ENCODE measurements around the gene SH3RF3. TPM values are rescaled to one million over a fixed set of nuclear protein-coding genes. Genes with fewer than 3 reads are reported as not detected.
A peak's percentile ranks its signal among the peaks of the same experiment; 100 is the strongest.

Gene SH3RF3
- total RNA-seq, 1 donor from 2014 or later, result 0.28 TPM

- Mint-ChIP-seq H3K4me1 (peaks cover 47% of the 10 kb centered on the region), H3K4me3 (no peak overlapping the region), H3K27ac (peak overlapping the region; percentile 42), H3K27me3 (ENCODE audit: insufficient read depth, low read depth) (peaks cover 9% of the 10 kb centered on the region), H3K36me3 (peaks cover 10% of the 10 kb centered on the region), H3K9me3 (no peaks in the 10 kb centered on the region)
- Histone ChIP-seq H3K27ac (no peak overlapping the region), H3K4me1 (peaks cover 4% of the 10 kb centered on the region), H3K4me2 (no peak overlapping the region), H3K9ac (no peak overlapping the region), H3K27me3 (no peaks in the 10 kb centered on the region), H4K20me1 (ENCODE audit: low read depth) (no peaks in the 10 kb centered on the region), H3K79me2 (ENCODE audit: low read depth) (no peaks in the 10 kb centered on the region), H3K36me3 (no peaks in the 10 kb centered on the region), H2AFZ (replicated peaks) (no peak overlapping the region), H3K4me3 (no peak overlapping the region), H3K9me3 (ENCODE audit: low read depth) (no peaks in the 10 kb centered on the region), H3F3A (ENCODE audit: low read depth) (no peaks in the 10 kb centered on the region)
- no peak for DNase-seq (ENCODE audit: low spot score)
- TF ChIP-seq EZH2phosphoT487 (IDR thresholded peaks at IDR 0.05) (no peak), EZH2 (IDR thresholded peaks at IDR 0.05) (no peak)
These were observed 269.5 kb downstream of the SH3RF3 start for GRCh38 chr2:109398366-109399015.

GRCh38 chr2:109399066-109399465 lies 270.1 kb downstream of the SH3RF3 start:
- H3F3A ChIP-seq (ENCODE audit: low read depth), result no peaks in the 10 kb centered on the region
- H3K79me2 ChIP-seq (ENCODE audit: low read depth), result no peaks in the 10 kb centered on the region
- no peaks in the 10 kb centered on the region for H3K36me3 ChIP-seq
- no peak for DNase-seq (ENCODE audit: low spot score)
- H3K4me1 ChIP-seq, result no peaks in the 10 kb centered on the region
- no peak overlapping the region for H3K4me2 ChIP-seq
- no peaks in the 10 kb centered on the region for H3K9me3 ChIP-seq (ENCODE audit: low read depth)
- no peak overlapping the region for H3K27ac ChIP-seq
- H2AFZ ChIP-seq (replicated peaks), result no peak overlapping the region
- H3K36me3 Mint-ChIP-seq, result peaks cover 10% of the 10 kb centered on the region
- H3K4me3 ChIP-seq, result no peak overlapping the region
- H3K27ac Mint-ChIP-seq, result peak overlapping the region; percentile 42
- no peaks in the 10 kb centered on the region for H4K20me1 ChIP-seq (ENCODE audit: low read depth)
- H3K9ac ChIP-seq, result no peak overlapping the region
- peaks cover 9% of the 10 kb centered on the region for H3K27me3 Mint-ChIP-seq (ENCODE audit: insufficient read depth, low read depth)
- H3K9me3 Mint-ChIP-seq, result no peaks in the 10 kb centered on the region
- no peaks in the 10 kb centered on the region for H3K27me3 ChIP-seq
- TF ChIP-seq EZH2phosphoT487 (IDR thresholded peaks at IDR 0.05) (no peak), EZH2 (IDR thresholded peaks at IDR 0.05) (no peak), CTCF (IDR thresholded peaks at IDR 0.05) (no peak)
- peaks cover 42% of the 10 kb centered on the region for H3K4me1 Mint-ChIP-seq
- no peak overlapping the region for H3K4me3 Mint-ChIP-seq

GRCh38 chr2:109400102-109400501 lies 271.1 kb downstream of the SH3RF3 start:
- H3K4me1 Mint-ChIP-seq, result peaks cover 37% of the 10 kb centered on the region
- H3K4me1 ChIP-seq, result no peaks in the 10 kb centered on the region
- no peaks in the 10 kb centered on the region for H3F3A ChIP-seq (ENCODE audit: low read depth)
- H3K36me3 ChIP-seq, result no peaks in the 10 kb centered on the region
- no peak overlapping the region for H3K27ac Mint-ChIP-seq
- H3K9me3 Mint-ChIP-seq, result no peaks in the 10 kb centered on the region
- no peak overlapping the region for H2AFZ ChIP-seq (replicated peaks)
- DNase-seq (ENCODE audit: low spot score), result no peak
- peaks cover 10% of the 10 kb centered on the region for H3K36me3 Mint-ChIP-seq
- no peak overlapping the region for H3K9ac ChIP-seq
- H3K27ac ChIP-seq, result no peak overlapping the region
- H3K4me3 ChIP-seq, result no peak overlapping the region
- H3K4me3 Mint-ChIP-seq, result no peak overlapping the region
- no peaks in the 10 kb centered on the region for H3K27me3 ChIP-seq
- H3K79me2 ChIP-seq (ENCODE audit: low read depth), result no peaks in the 10 kb centered on the region
- H4K20me1 ChIP-seq (ENCODE audit: low read depth), result no peaks in the 10 kb centered on the region
- TF ChIP-seq EZH2 (IDR thresholded peaks at IDR 0.05) (no peak), CTCF (IDR thresholded peaks at IDR 0.05) (no peak), EZH2phosphoT487 (IDR thresholded peaks at IDR 0.05) (no peak)
- no peaks in the 10 kb centered on the region for H3K9me3 ChIP-seq (ENCODE audit: low read depth)
- peaks cover 10% of the 10 kb centered on the region for H3K27me3 Mint-ChIP-seq (ENCODE audit: insufficient read depth, low read depth)
- no peak overlapping the region for H3K4me2 ChIP-seq

- Histone ChIP-seq H3F3A (ENCODE audit: low read depth) (no peaks in the 10 kb centered on the region), H3K4me2 (no peak overlapping the region), H4K20me1 (ENCODE audit: low read depth) (no peaks in the 10 kb centered on the region), H3K9ac (no peak overlapping the region), H2AFZ (replicated peaks) (no peak overlapping the region), H3K27ac (no peak overlapping the region), H3K4me1 (no peaks in the 10 kb centered on the region), H3K36me3 (no peaks in the 10 kb centered on the region), H3K79me2 (ENCODE audit: low read depth) (no peaks in the 10 kb centered on the region), H3K9me3 (ENCODE audit: low read depth) (no peaks in the 10 kb centered on the region), H3K4me3 (no peak overlapping the region), H3K27me3 (no peaks in the 10 kb centered on the region)
- Mint-ChIP-seq H3K27me3 (ENCODE audit: insufficient read depth, low read depth) (peaks cover 11% of the 10 kb centered on the region), H3K9me3 (no peaks in the 10 kb centered on the region), H3K27ac (no peak overlapping the region), H3K4me1 (peaks cover 40% of the 10 kb centered on the region), H3K4me3 (no peak overlapping the region), H3K36me3 (peaks cover 10% of the 10 kb centered on the region)
- no peak for DNase-seq (ENCODE audit: low spot score)
- no peak for TF ChIP-seq EZH2 (IDR thresholded peaks at IDR 0.05)
- TF ChIP-seq CTCF (IDR thresholded peaks at IDR 0.05), result no peak
- no peak for TF ChIP-seq EZH2phosphoT487 (IDR thresholded peaks at IDR 0.05)
These were observed 272.4 kb downstream of the SH3RF3 start for GRCh38 chr2:109401370-109401769.
